PFSK-1 (cell line): ENCODE data around the gene NOL4L.

Experiments used
- FOXP2 ChIP-seq: optimal IDR thresholded peaks from 2 replicates; pipeline ENCODE3; 2011; ENCODE audit warnings: borderline replicate concordance, control low read depth, inconsistent platforms; ENCODE audit not compliant: insufficient read depth; ENCODE audit errors: extremely low read length, extremely low read depth
- POLR2AphosphoS5 ChIP-seq: IDR thresholded peaks from 2 replicates; pipeline ENCODE4 v1.6.1; 2012; ENCODE audit warnings: low read depth, mild to moderate bottlenecking, control low read depth, low read length, moderate library complexity
- REST ChIP-seq, 2 experiments: IDR thresholded peaks; 2 replicates each; pipeline versions ENCODE4 v1.6.1 to v1.8.0; 2011 to 2012; ENCODE audit warnings: low read depth in 2 of 2, low read length in 2 of 2, control low read depth in 1 of 2, inconsistent platforms in 1 of 2, mild to moderate bottlenecking in 1 of 2, moderate library complexity in 1 of 2; ENCODE audit not compliant: insufficient read depth in 1 of 2
- SIN3A ChIP-seq: IDR thresholded peaks from 2 replicates; pipeline ENCODE4 v1.6.1; 2012; ENCODE audit warnings: mild to moderate bottlenecking, low read length, moderate library complexity, borderline replicate concordance; ENCODE audit not compliant: insufficient read depth
- TAF1 ChIP-seq: IDR thresholded peaks from 2 replicates; pipeline ENCODE4 v1.6.1; 2012; ENCODE audit warnings: low read length, control low read depth, borderline replicate concordance; ENCODE audit not compliant: insufficient read depth

The NOL4L gene

DNA sequence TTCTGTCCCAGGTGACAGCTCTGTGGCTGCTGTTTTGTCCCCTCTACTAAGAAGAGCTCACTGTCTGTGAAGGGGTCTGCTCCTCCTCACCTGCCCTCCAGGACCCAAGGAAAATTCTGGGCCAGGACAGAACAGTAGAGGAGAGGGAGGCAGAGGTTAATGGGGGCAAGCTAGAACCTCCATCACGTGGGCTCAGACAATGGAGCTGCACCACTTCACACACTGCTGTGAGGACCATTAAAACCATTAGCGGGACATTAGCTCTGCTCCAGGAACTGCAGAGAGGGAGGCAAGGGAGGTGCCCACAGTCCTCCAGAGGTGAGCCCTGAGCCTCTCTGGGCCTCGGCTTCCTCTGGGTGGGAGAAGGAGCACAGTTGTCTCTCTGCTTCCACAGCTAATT is 78.4 kb downstream of the NOL4L start:
- TF ChIP-seq REST (IDR thresholded peaks at IDR 0.05; ENCODE audit: insufficient read depth in 1 of 2, low read depth in 2 of 2, low read length in 2 of 2) (no peak), POLR2AphosphoS5 (no peak), FOXP2 (no peak), SIN3A (no peak), TAF1 (no peak)

DNA sequence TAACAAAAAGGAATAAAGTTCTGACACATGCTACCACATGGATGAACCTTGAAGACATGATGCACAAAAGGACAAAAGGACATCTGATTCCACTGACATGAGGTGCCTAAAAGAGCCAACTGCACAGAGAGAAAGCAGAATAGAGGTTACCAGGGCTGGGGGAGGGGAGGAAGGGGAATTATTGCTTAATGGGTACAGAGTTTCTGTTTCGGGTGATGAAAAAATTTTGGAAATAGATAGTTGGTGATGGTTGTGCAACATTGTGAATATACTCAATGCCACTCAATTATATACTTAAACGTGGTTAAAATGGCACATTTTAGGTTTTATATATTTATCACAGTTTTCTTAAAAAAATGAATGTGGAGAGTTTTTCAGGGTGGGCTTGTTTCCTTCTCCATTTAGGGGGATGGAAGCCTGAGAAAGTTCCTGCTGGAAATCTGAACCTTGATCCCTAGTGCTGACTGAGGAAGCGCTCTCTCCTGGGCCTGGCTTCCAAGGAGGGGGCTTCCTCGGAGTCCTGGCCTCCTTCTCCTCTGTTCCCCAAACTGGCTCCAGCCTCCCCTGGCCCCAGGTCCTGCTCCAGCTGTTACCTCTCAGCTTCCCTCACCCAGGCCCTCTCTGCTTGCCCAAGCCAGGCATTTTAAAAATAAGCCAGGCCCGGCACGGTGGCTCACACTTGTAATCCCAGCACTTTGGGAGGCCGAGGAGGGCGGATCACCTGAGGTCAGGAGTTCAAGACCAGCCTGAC is 79.2 kb downstream of the NOL4L start:
- TF ChIP-seq SIN3A: no peak
- no peak for TF ChIP-seq REST (IDR thresholded peaks at IDR 0.05; ENCODE audit: insufficient read depth in 1 of 2, low read depth in 2 of 2, low read length in 2 of 2)
- no peak for TF ChIP-seq POLR2AphosphoS5
- no peak for TF ChIP-seq TAF1
- no peak for TF ChIP-seq FOXP2

DNA sequence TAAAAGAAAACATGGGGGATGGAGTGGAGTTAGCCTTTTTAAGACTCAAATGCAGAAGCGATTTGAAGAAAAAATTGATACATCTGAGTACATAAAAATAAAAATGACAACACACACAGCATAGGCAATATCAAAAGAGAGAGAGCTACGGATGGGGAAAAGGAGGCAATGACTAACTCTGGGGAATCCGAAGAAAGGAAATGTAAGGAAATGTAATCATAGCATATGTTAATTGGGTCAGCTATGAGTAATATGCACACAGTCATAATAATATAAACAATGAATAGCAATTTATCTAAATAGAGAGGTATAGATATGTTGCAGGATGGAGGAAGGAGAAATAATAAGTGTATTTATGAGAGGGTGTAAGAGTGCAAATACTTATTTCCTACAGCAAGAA is 83.4 kb downstream of the NOL4L start:
- no peak for TF ChIP-seq TAF1
- TF ChIP-seq FOXP2: no peak
- TF ChIP-seq POLR2AphosphoS5: no peak
- no peak for TF ChIP-seq REST (IDR thresholded peaks at IDR 0.05; ENCODE audit: insufficient read depth in 1 of 2, low read depth in 2 of 2, low read length in 2 of 2)
- no peak for TF ChIP-seq SIN3A

- TF ChIP-seq SIN3A: no peak
- TF ChIP-seq FOXP2: no peak
- TF ChIP-seq REST (IDR thresholded peaks at IDR 0.05; ENCODE audit: insufficient read depth in 1 of 2, low read depth in 2 of 2, low read length in 2 of 2): no peak
Observed at GRCh38 chr20:32497589-32498224, 87.4 kb downstream of the NOL4L start.
